Mucosa of descending colon (tissue), 3 donors: ENCODE results near the gene CRX. TPM values are rescaled to one million over a fixed set of nuclear protein-coding genes. Genes with fewer than 3 reads are reported as not detected.
"Not testable (repeated sequence)": the region's sequence is repeated elsewhere in the genome, so short reads cannot be mapped to it uniquely, and the experiment has no call there.

ENCODE experiments used
- ATAC-seq: fragments of 200-7000 bp; cut with Tn5 transposase; one replicate; pipeline ENCODE4 v1.9.1; 2020; ENCODE audit warnings: mild to moderate bottlenecking, moderate library complexity
- DNase-seq, 3 donors: peaks; one replicate each; pipeline ENCODE4 v3.0.0-alpha.2; 2020
- H3K36me3 ChIP-seq: fragments of 200-600 bp; one replicate; pipeline ENCODE4 v1.8.0; 2021; ENCODE audit warnings: low read depth, mild to moderate bottlenecking
- H3K4me1 ChIP-seq: fragments of 200-600 bp; one replicate; pipeline ENCODE4 v1.8.0; 2021; ENCODE audit warnings: low read depth, mild to moderate bottlenecking
- H3K4me3 ChIP-seq: fragments of 200-600 bp; one replicate; pipeline ENCODE4 v1.8.0; 2021; ENCODE audit warnings: mild to moderate bottlenecking
- H3K9me3 ChIP-seq: fragments of 200-600 bp; one replicate; pipeline ENCODE4 v1.8.0; 2021; ENCODE audit warnings: mild to moderate bottlenecking
- intact Hi-C, 2 donors: fragments of 100-400 bp; cut with DNase I in 1 of 2; cut with micrococcal nuclease in 1 of 2; formaldehyde crosslinking; loops; one replicate each; pipeline versions ENCODE4 v1.11.0 to v1.11.1; 2022; cut with DNase I, micrococcal nuclease
- total RNA-seq, 3 donors: library from RNA; stranded (reverse); fragmentation: NEBNext Ultra II Directional in 2 of 3; extraction: Animal tissue kit (Norgen Biotek cat#: 25700) in 2 of 3; gene quantifications; one replicate each; pipeline versions ENCODE4 v1.2.1 to v1.2.4, GENCODE V29; 2021 to 2023
- TF ChIP-seq, protein P1 (sequence below): fragments of 200-600 bp; IDR thresholded peaks from one replicate; pipeline ENCODE4 v1.8.0; 2022; ENCODE audit warnings: antibody characterized with exemption, mild to moderate bottlenecking
- donor health status: DM: no; HTN: no; CAD: no; lungs with moderate emphysema.
- donor health status: DM: no; HTN: no; CAD: no.
- donor health status: DM: no; HTN: yes; CAD: no.

The CRX gene
- total RNA-seq, 3 donors from 2014 or later: not detected

DNA sequence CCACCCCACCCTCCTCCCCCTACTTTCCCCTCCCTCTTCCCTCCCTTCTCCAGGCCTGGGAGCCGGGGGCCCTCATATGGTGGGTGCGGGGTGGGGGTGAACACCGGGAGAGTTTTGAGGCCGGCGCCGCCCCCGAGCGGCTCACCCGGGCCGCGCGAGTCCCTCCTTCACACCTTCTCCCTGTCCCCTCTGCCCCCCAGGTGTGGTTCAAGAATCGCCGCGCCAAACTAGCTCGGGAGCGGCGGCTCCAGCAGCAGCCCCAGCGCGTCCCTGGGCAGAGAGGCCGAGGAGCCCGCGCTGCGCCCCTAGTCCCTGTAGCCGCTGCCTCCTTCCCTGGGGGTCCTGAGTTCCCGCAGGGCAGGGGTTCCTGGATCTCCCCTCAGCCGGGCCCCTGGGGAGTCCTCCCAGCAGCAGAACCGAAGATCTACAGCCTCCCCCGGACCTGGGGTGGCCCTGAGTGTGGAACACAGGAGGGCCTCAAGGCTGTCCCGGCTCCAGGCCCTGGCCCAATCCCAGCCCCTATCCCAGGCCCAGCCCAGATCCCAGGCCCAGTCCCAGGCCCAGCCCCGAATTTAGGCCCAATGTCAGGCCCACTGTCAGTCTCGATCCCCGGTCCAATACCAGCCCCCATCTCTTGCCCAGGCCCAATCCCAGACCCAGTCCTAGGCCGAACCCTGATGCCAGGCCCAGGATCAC, 39.0 kb downstream of the CRX start:
- TF ChIP-seq, protein P1, sequence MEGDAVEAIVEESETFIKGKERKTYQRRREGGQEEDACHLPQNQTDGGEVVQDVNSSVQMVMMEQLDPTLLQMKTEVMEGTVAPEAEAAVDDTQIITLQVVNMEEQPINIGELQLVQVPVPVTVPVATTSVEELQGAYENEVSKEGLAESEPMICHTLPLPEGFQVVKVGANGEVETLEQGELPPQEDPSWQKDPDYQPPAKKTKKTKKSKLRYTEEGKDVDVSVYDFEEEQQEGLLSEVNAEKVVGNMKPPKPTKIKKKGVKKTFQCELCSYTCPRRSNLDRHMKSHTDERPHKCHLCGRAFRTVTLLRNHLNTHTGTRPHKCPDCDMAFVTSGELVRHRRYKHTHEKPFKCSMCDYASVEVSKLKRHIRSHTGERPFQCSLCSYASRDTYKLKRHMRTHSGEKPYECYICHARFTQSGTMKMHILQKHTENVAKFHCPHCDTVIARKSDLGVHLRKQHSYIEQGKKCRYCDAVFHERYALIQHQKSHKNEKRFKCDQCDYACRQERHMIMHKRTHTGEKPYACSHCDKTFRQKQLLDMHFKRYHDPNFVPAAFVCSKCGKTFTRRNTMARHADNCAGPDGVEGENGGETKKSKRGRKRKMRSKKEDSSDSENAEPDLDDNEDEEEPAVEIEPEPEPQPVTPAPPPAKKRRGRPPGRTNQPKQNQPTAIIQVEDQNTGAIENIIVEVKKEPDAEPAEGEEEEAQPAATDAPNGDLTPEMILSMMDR: no peak
- DNase-seq (peak in 1 of 3 donors; percentile 37), ATAC-seq (no peak)
- intact Hi-C loops: no loop called here
- no peaks in the 10 kb centered on the region for H3K9me3 ChIP-seq
- H3K36me3 ChIP-seq: no peaks in the 10 kb centered on the region
- H3K4me3 ChIP-seq: no peak overlapping the region
- H3K4me1 ChIP-seq: no peaks in the 10 kb centered on the region

DNA sequence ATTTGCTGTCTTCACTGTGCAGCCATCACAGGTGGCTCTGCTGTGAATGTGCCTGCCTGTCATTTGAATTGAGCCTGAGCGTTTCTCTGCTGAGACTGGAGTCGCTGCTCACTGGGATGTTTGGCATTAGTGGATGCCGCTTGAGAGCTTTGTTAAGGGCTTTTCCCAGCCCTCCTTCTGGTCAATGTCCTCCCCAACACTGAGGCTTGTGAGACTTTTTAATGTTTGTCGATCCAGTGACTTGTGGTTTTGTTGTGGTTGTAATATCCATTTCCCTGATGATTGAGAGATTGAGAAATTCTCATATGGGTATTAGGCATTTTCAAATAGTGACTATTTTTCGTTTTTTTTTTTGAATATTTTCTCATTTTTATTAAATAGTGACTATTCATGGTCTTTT, 39.9 kb downstream of the CRX start:
- DNase-seq (no peak), ATAC-seq (no peak)
- TF ChIP-seq, protein P1: no peak
- Histone ChIP-seq H3K9me3 (no peaks in the 10 kb centered on the region), H3K4me3 (no peak overlapping the region), H3K4me1 (no peaks in the 10 kb centered on the region), H3K36me3 (no peaks in the 10 kb centered on the region)
- intact Hi-C loops: no loop called here

DNA sequence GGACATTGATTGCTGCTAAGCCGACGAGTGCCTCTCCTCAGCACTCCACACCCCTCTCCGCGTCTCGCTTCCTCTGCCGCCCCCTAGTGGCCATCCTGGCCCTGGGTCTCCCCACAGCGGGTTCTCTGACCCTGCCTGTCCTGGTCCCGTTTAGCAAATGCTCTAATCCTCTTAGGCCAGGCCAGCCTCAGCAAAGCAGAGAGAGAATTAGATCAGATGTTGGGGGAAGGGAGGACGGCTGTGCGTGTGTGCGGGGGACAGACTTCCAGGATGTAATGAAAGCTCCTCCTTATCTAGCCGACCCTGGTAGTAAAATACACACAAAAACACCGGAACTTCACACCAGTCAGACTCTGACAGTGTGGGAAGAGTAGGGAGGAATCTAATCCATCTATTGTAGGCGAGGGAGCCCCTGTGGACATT, 41.8 kb downstream of the CRX start:
- Histone ChIP-seq H3K4me1 (no peaks in the 10 kb centered on the region), H3K36me3 (no peaks in the 10 kb centered on the region), H3K9me3 (no peaks in the 10 kb centered on the region), H3K4me3 (no peak overlapping the region)
- intact Hi-C loops: no loop called here
- DNase-seq (peak; percentile 76 to 89 (median 88)), ATAC-seq (peak; percentile 94)
- TF ChIP-seq, protein P1: peak; percentile 92

DNA sequence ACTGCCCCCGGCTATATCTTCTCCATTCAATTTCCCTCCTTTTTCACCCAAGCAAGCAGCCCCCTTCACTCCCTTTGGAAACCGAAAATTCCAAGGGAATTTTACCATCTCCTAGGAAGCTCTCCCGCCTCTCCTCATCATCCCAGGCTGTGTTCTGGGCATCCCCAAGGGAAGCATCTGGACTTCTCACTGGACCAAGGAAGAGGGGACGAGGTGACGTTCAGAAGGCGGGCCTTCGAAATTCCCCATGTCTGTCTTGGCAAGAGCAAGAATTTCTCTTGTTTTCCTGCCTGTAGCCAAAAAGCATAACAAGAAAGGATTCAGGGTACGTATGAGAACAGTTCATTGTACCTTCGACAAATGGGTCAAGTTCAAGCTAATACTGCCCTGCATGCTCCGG, 43.4 kb downstream of the CRX start:
- no peak overlapping the region for H3K4me3 ChIP-seq
- ATAC-seq (no peak), DNase-seq (peak in 1 of 3 donors; percentile 7)
- intact Hi-C loops: no loop called here
- H3K36me3 ChIP-seq: no peaks in the 10 kb centered on the region
- H3K4me1 ChIP-seq: no peaks in the 10 kb centered on the region
- H3K9me3 ChIP-seq: no peaks in the 10 kb centered on the region
- TF ChIP-seq, protein P1: no peak

DNA sequence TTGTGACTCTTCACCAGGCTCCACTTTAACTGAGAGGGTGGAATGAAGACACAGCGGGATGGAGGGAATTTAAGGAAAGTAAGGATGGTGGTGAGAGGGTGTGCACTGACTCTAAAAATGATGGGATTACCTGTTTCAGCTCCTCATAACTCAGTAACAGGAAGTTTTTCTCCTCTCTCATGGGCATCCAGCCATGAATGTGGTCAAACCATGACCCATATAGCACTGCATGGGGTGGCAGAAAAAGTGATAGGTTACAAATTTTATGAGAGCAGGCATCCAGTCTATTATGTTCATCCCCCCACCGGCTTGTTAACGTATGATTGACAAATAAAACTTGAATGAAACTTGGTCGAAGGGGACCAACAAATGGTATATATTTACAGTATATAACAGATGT, 57.2 kb downstream of the CRX start:
- H3K9me3 ChIP-seq: no peaks in the 10 kb centered on the region
- H3K4me3 ChIP-seq: no peak overlapping the region
- no peaks in the 10 kb centered on the region for H3K36me3 ChIP-seq
- H3K4me1 ChIP-seq: no peaks in the 10 kb centered on the region
- TF ChIP-seq, protein P1: no peak
- intact Hi-C loops: no loop called here
- DNase-seq (no peak), ATAC-seq (no peak)

DNA sequence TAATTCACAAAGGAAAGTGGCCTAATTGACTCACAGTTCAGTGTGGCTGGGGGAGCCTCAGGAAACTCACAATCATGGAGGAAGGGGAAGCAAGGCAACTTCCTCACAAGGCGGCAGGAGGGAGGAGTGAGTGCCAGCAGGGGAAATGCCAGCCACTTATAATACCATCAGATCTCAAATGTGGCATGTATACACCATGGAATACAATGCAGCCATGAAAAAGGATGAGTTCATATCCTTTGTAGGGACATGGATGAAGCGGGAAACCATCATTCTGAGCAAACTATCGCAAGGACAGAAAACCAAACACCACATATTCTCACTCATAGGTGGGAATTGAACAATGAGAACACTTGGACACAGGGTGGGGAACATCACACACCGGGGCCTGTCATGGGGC, 57.6 kb downstream of the CRX start:
- H3K9me3 ChIP-seq, H3K4me1 ChIP-seq, H3K36me3 ChIP-seq, intact Hi-C loops, ATAC-seq, DNase-seq, H3K4me3 ChIP-seq: not testable (repeated sequence)
